Measurements from ENCODE around the gene NDUFS3. TPM values are rescaled to one million over a fixed set of nuclear protein-coding genes. Genes with fewer than 3 reads are reported as not detected.
A peak's percentile ranks its signal among the peaks of the same experiment; 100 is the strongest.
"Not testable (repeated sequence)": the region's sequence is repeated elsewhere in the genome, so short reads cannot be mapped to it uniquely, and the experiment has no call there.

Gene NDUFS3
- total RNA-seq, 2 donors from 2014 or later = 27.2 to 28.7 TPM

DNA sequence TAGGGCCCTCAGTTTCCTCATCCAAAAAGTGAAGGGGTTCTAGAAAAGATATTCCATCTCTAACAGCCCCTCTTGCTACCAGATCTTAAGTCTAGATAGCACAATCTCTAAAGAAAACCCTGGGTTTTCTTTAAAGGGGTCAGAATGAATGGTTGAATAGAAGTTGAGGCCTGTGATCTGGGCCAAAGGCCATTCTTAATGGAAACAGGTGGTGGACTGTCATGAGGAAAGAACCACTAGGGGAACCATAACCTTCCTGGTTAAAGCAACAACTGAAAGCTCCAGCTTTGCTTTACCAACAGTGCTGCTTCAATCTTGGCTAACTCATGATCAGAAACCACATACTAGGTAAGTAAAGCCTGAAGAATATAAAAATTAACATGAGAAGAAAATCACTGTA, 27.8 kb upstream of the NDUFS3 start:
- peaks cover 36% of the 10 kb centered on the region for H3K4me1 ChIP-seq
- ATAC-seq (no peak), DNase-seq (no peak)
- intact Hi-C loops (cut with DNase I) = no loop called here
- peak overlapping the region in 2 of 4 donors; percentile 84 to 88 for H3K27ac ChIP-seq
- no peak for TF ChIP-seq POLR2A (IDR thresholded peaks at IDR 0.05)
- TF ChIP-seq, protein P1, sequence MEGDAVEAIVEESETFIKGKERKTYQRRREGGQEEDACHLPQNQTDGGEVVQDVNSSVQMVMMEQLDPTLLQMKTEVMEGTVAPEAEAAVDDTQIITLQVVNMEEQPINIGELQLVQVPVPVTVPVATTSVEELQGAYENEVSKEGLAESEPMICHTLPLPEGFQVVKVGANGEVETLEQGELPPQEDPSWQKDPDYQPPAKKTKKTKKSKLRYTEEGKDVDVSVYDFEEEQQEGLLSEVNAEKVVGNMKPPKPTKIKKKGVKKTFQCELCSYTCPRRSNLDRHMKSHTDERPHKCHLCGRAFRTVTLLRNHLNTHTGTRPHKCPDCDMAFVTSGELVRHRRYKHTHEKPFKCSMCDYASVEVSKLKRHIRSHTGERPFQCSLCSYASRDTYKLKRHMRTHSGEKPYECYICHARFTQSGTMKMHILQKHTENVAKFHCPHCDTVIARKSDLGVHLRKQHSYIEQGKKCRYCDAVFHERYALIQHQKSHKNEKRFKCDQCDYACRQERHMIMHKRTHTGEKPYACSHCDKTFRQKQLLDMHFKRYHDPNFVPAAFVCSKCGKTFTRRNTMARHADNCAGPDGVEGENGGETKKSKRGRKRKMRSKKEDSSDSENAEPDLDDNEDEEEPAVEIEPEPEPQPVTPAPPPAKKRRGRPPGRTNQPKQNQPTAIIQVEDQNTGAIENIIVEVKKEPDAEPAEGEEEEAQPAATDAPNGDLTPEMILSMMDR (IDR thresholded peaks at IDR 0.05) = peak in 2 of 7 experiments; percentile 15 to 22
- no peaks in the 10 kb centered on the region for H3K9me3 ChIP-seq
- H3K36me3 ChIP-seq (replicated peaks in 1 of 2; ENCODE audit: insufficient read depth in 1 of 2, low read depth in 2 of 2) = no peaks in the 10 kb centered on the region
- no peak overlapping the region for H3K4me3 ChIP-seq
- H3K27me3 ChIP-seq = no peaks in the 10 kb centered on the region

DNA sequence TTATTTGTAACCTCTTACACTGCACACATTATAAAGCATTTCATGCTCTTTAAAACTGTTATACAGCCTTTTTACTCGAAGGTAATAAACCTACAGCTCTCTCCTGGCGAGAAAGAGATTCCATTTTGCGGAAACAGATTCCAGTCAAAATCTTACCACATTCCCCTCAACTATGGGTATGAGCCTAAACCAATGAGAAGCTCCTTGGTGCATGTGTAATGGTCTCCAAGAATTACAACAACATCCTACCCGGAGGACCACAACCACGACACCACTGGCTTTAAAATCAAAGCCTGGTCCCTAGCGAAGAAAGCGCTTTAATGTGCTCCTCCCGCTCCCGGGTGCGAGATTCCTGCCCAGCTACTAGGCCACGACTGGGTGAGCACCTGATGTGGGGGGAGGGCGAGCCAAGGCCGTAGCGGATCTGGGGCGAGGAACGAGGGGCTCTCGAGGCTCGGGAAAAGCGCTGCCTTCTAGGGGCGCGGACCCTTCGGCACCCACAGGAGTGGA, 26.8 kb upstream of the NDUFS3 start:
- Histone ChIP-seq H3K36me3 (replicated peaks in 1 of 2; ENCODE audit: insufficient read depth in 1 of 2, low read depth in 2 of 2) (no peaks in the 10 kb centered on the region), H3K27ac (peak overlapping the region; percentile 74 to 88 (median 84)), H3K27me3 (no peaks in the 10 kb centered on the region), H3K9me3 (no peaks in the 10 kb centered on the region), H3K4me1 (peaks cover 36% of the 10 kb centered on the region), H3K4me3 (peak overlapping the region; percentile 75 to 97)
- no peak for ATAC-seq
- 1 to 7% methylated on average over 12 to 22 of the region's 22 CpGs for WGBS, 2 donors
- TF ChIP-seq, protein P1 (IDR thresholded peaks at IDR 0.05) = no peak
- no peak for TF ChIP-seq POLR2A (IDR thresholded peaks at IDR 0.05)
- intact Hi-C loops (cut with DNase I) = no loop called here
- DNase-seq = peak in 1 of 4 donors; percentile 19

DNA sequence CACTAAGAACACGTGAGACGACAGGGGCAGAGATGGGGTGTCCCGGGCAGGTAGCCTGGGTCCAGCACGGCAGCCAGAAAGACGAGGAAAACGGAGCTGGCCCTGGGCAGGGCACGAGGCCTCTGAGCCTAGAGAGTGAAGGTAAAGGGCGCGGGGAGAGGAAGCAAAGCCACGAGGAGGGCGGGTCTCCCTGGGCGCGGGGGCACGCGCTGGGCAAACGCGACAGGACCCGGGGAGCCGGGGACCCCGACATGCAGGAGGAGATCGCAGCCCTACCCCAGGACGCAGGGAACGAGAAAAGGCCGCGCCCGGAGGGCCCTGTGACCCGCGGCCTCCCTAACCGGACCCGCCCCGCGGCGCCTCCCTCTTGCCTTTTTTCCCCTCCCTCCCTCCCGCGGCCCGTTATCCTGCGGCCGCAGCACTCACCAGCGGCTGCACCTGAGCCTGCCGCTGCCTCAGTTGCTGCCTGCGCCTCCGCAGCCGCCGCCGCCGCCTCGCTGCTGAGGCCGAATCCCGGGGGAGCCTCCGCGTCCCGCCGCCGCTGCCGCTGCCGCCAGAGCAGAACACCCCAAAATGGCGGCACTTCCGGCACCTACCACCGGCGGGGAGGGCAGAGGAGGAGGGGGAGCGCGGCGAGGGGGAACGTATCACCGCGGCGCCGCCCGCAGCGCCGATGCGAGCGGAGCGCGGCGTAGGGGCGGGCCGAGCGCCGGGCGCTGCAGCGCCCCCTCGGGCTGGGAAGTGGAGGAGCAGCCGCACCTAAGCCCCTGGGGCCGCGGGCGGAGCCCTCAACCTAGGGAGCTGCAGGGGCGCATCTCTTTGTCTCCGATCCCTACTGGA, 26.1 kb upstream of the NDUFS3 start, which contains the start of gene CELF1:
Gene CELF1, minus strand, starts transcription at position 567 of the 840 bp plus-strand sequence. CDS start 53,609 bp downstream, outside the sequence.
- Histone ChIP-seq H3K27ac (peak within 1 kb of the TSS; percentile 74 to 88 (median 84)), H3K36me3 (replicated peaks in 1 of 2; ENCODE audit: insufficient read depth in 1 of 2, low read depth in 2 of 2) (no peaks in the 10 kb centered on the region), H3K4me3 (peak within 1 kb of the TSS; percentile 75 to 97), H3K4me1 (peaks cover 29% of the 10 kb centered on the region), H3K9me3 (no peaks in the 10 kb centered on the region), H3K27me3 (no peaks in the 10 kb centered on the region)
- 0% methylated on average over 2 to 71 of the region's 89 CpGs for whole genome bisulfite sequencing, 2 donors
- ATAC-seq (peak; percentile 98), DNase-seq (peak; percentile 91 to 92 (median 92))
- TF ChIP-seq, protein P1 (IDR thresholded peaks at IDR 0.05) = peak; percentile 66 to 98 (median 94)
- peak; percentile 32 to 66 (median 54) for TF ChIP-seq POLR2A (IDR thresholded peaks at IDR 0.05)
- intact Hi-C loops (cut with DNase I) = no loop called here

DNA sequence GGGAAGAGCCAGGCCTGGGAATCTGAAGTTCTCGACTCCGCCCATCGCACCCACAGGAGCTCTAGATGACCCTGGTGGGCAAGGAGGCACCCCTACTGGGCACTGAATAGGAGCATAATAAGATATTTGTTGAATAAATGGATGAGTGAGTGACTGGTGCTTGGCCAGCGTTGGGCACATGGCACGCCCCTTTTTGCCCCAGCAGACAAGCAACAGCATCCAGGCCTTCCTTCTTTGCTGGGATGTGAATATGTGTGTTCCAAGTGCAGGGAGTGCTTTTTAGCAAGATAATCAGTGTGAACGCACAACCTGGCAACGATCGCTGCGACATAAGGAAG, 25.5 kb upstream of the NDUFS3 start:
- DNase-seq (peak in 2 of 4 donors; percentile 42 to 49), ATAC-seq (peak; percentile 39)
- Histone ChIP-seq H3K27ac (peak overlapping the region; percentile 37 to 88 (median 64)), H3K4me3 (no peak overlapping the region), H3K27me3 (no peaks in the 10 kb centered on the region), H3K9me3 (no peaks in the 10 kb centered on the region), H3K4me1 (peaks cover 27% of the 10 kb centered on the region), H3K36me3 (replicated peaks in 1 of 2; ENCODE audit: insufficient read depth in 1 of 2, low read depth in 2 of 2) (no peaks in the 10 kb centered on the region)
- TF ChIP-seq, protein P1 (IDR thresholded peaks at IDR 0.05) = peak in 2 of 7 experiments; percentile 14 to 31
- no peak for TF ChIP-seq POLR2A (IDR thresholded peaks at IDR 0.05)
- intact Hi-C loops (cut with DNase I) = no loop called here
- 0 to 3% methylated on average over 7 to 9 of the region's 9 CpGs for WGBS, 2 donors

DNA sequence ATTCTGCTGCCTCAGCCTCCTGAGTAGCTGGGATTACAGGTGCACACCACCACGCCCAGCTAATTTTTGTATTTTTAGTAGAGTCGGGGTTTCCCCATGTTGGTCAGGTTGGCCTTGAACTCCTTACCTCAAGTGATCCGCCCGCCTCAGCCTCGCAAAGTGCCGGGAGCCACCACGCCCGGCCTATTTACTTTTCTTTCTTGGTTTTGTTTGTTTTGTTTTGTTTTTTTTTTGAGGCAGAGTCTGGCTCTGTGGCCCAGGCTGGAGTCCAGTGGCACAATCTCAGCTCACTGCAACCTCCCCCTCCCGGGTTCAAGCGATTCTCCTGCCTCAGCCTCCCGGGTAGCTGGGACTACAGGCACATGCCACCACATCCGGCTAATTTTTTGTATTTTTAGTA, 21.9 kb upstream of the NDUFS3 start:
- not testable (repeated sequence) for ATAC-seq, H3K9me3 ChIP-seq, DNase-seq

More for the DNA sequence above, 21.9 kb upstream of the NDUFS3 start:
- WGBS, 2 donors = 84 to 85% methylated on average over 12 of the region's 12 CpGs
- H3K27me3 ChIP-seq; H3K4me1 ChIP-seq; intact Hi-C loops (cut with DNase I); H3K36me3 ChIP-seq (replicated peaks in 1 of 2; ENCODE audit: insufficient read depth in 1 of 2, low read depth in 2 of 2); H3K27ac ChIP-seq; H3K4me3 ChIP-seq: not testable (repeated sequence)

Measured in body of pancreas (tissue), 4 donors.